GM19463 (cell line): ENCODE data around the gene LENG8.
"Not testable (repeated sequence)": the region's sequence is repeated elsewhere in the genome, so short reads cannot be mapped to it uniquely, and the experiment has no call there.

Experiments
- ATAC-seq: cut with Tn5 transposase; IDR thresholded peaks from one replicate; pipeline ENCODE4 v1.9.1; 2021; ENCODE audit warnings: mild to moderate bottlenecking, moderate library complexity; ENCODE audit not compliant: unreplicated experiment

Gene LENG8

DNA sequence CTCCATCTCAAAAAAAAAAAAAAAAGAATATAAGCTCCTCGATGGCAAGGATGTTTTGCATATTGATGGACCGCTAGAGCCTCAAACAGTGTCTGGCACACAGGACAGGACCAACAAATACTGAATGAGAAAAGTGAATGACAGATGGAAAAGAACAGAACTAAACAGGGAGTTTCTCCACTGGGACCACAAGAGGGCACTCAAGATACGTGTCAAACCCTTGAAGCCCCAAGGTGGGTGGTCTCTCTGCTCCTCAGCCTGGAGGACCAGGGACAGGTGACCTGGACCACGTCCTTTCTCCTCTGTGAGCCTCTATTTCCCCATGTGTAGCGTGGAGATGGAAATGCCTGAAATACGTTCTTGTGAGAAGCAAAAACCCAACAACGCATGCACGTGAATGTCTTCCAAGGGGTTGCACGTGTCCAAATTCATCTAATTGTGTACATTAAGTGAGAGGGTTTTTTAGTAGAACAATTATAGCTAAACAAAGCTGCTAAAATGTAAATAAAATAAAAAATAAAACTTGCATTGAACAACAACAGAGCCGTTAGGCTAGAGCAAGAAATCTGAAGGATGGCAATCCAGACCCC lies 29.8 kb downstream of the LENG8 start:
- ATAC-seq = no peak

- no peak for ATAC-seq
Measured at GRCh38 chr19:54480051-54480450, 31.1 kb downstream of the LENG8 start.

GRCh38 chr19:54481326-54481930 lies 32.4 kb downstream of the LENG8 start:
- no peak for ATAC-seq

GRCh38 chr19:54482889-54483288 lies 33.9 kb downstream of the LENG8 start:
- ATAC-seq = no peak

- ATAC-seq = no peak
Measured at GRCh38 chr19:54484451-54484850, 35.5 kb downstream of the LENG8 start.

DNA sequence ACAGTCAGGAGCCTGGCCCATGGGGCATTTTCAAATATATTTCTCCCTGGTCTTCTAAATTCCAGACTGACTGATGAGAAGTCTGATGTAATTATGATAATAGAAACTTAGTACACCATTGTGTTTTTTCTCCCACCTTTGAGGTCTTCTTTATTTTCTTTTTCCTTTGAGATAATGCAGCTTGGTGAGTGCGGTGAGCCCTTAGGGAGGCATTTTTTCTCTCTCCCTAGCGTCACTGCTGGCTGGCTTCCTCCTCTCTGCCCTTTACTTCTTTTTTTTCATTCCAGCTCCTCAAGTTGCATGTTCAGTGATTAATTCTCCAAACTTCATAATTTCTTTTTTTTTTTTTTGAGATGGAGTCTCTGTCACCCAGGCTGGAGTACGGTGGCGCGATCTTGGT lies 36.9 kb downstream of the LENG8 start:
- no peak for ATAC-seq

GRCh38 chr19:54489341-54489740 lies 40.3 kb downstream of the LENG8 start:
- no peak for ATAC-seq

DNA sequence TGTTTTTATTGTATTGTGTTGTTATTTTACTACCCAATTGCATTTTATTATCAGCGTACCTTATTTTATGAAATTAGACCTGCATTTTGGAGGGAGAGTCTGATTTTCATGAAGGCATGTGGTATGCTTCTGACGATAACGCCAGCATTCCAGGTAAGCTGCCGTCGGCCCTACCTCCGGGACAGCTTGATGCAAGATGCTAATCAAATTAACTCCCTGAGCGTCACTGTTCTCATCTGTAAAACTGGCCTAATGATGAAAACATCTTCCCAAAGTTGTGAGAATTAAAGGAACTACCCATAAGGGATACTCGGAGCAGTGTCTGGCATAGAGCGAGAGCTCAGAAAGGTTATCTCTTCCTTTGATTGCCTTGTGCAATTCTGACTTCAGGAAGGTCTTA lies 40.8 kb downstream of the LENG8 start:
- ATAC-seq = no peak

DNA sequence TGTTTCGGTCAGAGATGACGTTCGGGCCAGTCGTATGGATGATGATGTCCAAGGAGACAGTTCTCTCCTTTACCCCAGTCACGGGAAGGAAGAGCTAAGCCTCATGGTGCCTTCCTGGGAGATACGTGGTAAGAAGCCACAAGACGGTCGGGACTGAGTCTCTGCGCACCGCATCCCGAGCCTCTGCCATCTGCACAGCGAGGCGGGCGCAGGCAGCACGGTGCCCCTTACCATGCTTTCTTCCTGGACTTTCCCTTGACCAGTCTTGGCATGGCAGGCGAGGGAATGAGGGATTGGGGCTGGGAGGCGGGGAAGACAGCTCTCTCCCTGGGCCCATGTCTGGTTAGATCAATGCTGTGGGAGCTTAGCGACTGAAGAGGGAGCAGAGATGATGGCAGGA lies 43.6 kb downstream of the LENG8 start:
- ATAC-seq = no peak

DNA sequence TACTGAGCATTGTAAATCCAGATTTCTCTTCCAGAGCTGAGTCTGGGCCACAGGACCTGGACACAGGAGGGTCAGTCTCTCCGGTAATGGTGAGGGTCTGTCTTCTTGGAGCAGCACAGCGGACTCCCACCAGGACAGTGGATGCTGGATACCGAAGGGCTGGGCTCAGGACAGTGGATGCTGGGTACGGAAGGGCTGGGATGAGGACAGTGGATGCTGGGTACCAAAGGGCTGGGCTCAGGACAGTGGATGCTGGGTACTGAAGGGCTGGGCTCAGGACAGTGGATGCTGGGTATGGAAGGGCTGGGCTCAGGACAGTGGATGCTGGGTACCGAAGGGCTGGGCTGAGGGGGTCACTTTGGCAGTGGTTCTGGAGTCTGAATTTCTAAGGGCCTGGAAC lies 44.1 kb downstream of the LENG8 start:
- not testable (repeated sequence) for ATAC-seq

DNA sequence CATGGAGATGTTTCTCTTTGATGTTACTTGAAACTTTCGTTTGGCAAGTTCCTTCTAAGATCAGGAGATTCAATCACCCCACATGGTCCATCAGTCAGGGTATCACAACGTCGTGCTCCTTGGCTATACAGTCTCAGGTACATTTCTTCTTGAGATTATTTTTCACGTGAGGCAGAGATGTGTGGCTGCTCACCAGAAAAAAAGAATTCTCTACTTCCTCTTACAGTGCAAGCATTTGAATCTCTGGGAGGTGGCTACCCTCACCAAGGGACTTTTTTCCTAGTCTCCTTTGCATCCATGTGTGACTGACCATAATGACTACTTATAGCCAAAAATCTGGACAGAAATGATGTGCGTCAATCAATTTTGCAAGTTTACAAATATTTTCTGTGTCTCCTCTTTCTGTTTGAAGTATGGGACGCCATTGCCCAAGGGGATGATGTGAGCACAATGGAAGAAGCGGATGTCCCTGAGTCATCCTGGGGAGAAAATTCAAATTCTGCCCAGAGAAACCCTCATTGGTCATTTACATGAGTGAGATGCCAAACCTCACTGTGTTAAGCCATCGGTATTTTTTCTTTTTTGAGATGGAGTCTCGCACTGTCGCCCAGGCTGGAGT lies 45.1 kb downstream of the LENG8 start:
- ATAC-seq = no peak

- not testable (repeated sequence) for ATAC-seq
Measured at GRCh38 chr19:54495284-54495683, 46.3 kb downstream of the LENG8 start.

- ATAC-seq = not testable (repeated sequence)
Measured at GRCh38 chr19:54497747-54498450, 48.9 kb downstream of the LENG8 start.

GRCh38 chr19:54498451-54498772 lies 49.4 kb downstream of the LENG8 start:
- ATAC-seq = not testable (repeated sequence)

- ATAC-seq = no peak
Measured at GRCh38 chr19:54502518-54503048, 53.6 kb downstream of the LENG8 start, which contains the start of gene LAIR2. LAIR2 (plus strand) TSS chr19:54502831; CDS start chr19:54502919, 88 bp downstream.

DNA sequence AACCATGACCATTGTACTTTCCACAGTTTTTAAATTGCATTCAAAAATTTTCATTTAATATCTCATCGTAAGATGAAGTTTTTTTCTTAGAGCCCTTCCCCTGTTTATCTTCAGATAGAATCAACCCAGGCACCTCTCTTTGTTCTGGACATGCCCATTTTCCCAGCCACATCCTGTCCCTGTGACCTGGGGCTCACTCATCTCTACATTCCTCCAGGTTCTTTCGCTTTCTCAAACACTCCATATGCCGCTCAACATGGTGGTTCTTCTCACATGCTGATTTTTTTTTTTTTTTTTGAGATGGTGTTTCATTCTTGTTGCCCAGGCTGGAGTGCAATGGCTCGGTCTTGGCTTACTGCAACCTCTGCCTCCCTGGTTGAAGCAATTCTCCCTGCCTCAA lies 56.5 kb downstream of the LENG8 start:
- not testable (repeated sequence) for ATAC-seq

- no peak for ATAC-seq
Measured at GRCh38 chr19:54506079-54506478, 57.1 kb downstream of the LENG8 start.

- not testable (repeated sequence) for ATAC-seq
Measured at GRCh38 chr19:54507038-54507717, 58.2 kb downstream of the LENG8 start.

- no peak for ATAC-seq
Measured at GRCh38 chr19:54507824-54508223, 58.8 kb downstream of the LENG8 start.

GRCh38 chr19:54508487-54508886 lies 59.5 kb downstream of the LENG8 start:
- not testable (repeated sequence) for ATAC-seq
